Tibial artery (tissue), 4 donors: Measurements from ENCODE around the gene IGSF9.
A peak's percentile ranks its signal among the peaks of the same experiment; 100 is the strongest.

Experiments
- DNase-seq, 2 donors: peaks; one replicate each; pipeline ENCODE4 v3.0.0-alpha.2; 2019
- H3K27ac ChIP-seq, 2 donors: fragments of 200-600 bp; sonication (generic) in 1 of 2; 1 replicate in 1 of 2; 2 replicates in 1 of 2; pipeline ENCODE4 v1.5.1; 2018 to 2019; ENCODE audit warnings: mild to moderate bottlenecking in 1 of 2
- H3K27me3 ChIP-seq, 2 donors: fragments of 200-600 bp; sonication (generic) in 1 of 2; one replicate each; pipeline versions ENCODE4 v1.5.1 to v1.6.0; 2016 to 2019
- H3K36me3 ChIP-seq, 3 donors: fragments of 200-600 bp; sonication (generic) in 2 of 3; one replicate each; pipeline ENCODE4 v1.5.1; 2016 to 2019; ENCODE audit warnings: mild to moderate bottlenecking in 2 of 3
- H3K4me1 ChIP-seq, 4 donors: fragments of 200-600 bp; sonication (generic) in 2 of 4; 1 replicate in 3 of 4; 2 replicates in 1 of 4; pipeline ENCODE4 v1.5.1; 2016 to 2019
- H3K4me3 ChIP-seq, 2 donors: fragments of 200-600 bp; sonication (generic) in 1 of 2; 1 replicate in 1 of 2; 2 replicates in 1 of 2; pipeline ENCODE4 v1.5.1; 2018 to 2019; ENCODE audit warnings: mild to moderate bottlenecking in 2 of 2
- H3K9me3 ChIP-seq, 3 donors: fragments of 200-600 bp; sonication (generic) in 1 of 3; one replicate each; pipeline ENCODE4 v1.5.1; 2016 to 2019
- intact Hi-C: fragments of 100-400 bp; cut with DNase I; formaldehyde crosslinking; loops from one replicate; pipeline ENCODE4 v1.15.0; 2023; ENCODE audit warnings: low total_unique reads
- TF ChIP-seq, protein P1 (sequence below), 2 experiments: fragments of 200-600 bp in 1 of 2; fragments of 450-650 bp in 1 of 2; IDR thresholded peaks; one replicate each; pipeline ENCODE4 v1.5.1; 2017 to 2019; ENCODE audit warnings: antibody characterized with exemption in 2 of 2, mild to moderate bottlenecking in 1 of 2, moderate library complexity in 1 of 2

The IGSF9 gene

DNA sequence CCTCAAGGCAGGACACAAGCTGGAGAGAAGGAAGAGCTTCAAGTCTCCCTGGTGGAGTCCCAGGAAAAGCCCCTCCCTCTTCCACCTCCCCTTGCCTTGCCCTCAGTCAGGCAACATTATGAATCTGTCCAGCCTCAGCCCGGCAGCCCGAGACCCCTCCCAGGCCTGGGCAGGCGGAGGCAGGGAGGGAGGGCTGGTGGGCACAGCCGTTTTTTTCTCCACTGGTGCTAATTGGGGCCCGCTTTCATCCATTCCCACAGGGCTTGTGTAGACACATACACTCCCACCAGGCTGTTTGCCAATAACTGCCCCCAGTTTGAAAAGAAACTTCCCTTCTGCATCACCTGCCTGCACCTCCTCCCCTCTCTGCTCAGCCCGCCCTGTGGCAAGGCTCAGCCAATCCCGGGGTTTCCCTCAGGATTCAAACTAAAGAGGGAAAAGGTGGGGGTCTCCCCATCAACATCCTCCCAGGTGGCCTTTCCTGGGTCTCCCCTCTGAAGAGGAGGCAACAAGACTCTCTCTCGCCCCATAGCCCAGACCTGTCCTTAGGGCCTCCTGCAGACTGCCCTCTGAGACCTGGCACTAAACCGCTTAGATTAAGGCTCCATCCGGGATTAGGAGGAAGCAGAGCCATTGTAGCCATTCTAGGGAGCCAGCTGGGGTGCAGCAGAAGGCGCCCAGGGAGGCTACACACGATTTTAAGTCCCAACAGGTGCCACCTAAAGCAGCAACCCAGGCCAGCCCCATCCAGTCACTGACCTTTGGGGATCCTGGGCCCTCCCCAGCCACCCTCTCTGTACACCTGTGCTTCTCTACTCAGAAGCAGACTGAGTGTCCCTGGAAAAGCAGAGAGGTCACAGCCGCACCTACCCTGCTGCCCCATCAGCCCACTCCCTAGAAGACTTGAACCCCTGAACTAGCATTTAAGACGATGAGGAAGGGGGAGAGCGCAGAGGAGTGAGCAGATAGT lies 3.5 kb downstream of the IGSF9 start:
- H3K27me3 ChIP-seq, result peaks cover 0 to 65% of the 10 kb centered on the region in 2 donors
- no peak overlapping the region for H3K27ac ChIP-seq
- peak in 1 of 2 donors; percentile 51 for DNase-seq
- no peak overlapping the region for H3K4me3 ChIP-seq
- intact Hi-C loops, result no loop called here
- no peaks in the 10 kb centered on the region for H3K36me3 ChIP-seq
- no peaks in the 10 kb centered on the region for H3K9me3 ChIP-seq
- peaks cover 0 to 16% (median 12%) of the 10 kb centered on the region in 4 donors for H3K4me1 ChIP-seq
- TF ChIP-seq, protein P1, sequence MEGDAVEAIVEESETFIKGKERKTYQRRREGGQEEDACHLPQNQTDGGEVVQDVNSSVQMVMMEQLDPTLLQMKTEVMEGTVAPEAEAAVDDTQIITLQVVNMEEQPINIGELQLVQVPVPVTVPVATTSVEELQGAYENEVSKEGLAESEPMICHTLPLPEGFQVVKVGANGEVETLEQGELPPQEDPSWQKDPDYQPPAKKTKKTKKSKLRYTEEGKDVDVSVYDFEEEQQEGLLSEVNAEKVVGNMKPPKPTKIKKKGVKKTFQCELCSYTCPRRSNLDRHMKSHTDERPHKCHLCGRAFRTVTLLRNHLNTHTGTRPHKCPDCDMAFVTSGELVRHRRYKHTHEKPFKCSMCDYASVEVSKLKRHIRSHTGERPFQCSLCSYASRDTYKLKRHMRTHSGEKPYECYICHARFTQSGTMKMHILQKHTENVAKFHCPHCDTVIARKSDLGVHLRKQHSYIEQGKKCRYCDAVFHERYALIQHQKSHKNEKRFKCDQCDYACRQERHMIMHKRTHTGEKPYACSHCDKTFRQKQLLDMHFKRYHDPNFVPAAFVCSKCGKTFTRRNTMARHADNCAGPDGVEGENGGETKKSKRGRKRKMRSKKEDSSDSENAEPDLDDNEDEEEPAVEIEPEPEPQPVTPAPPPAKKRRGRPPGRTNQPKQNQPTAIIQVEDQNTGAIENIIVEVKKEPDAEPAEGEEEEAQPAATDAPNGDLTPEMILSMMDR (IDR thresholded peaks at IDR 0.05), result no peak

DNA sequence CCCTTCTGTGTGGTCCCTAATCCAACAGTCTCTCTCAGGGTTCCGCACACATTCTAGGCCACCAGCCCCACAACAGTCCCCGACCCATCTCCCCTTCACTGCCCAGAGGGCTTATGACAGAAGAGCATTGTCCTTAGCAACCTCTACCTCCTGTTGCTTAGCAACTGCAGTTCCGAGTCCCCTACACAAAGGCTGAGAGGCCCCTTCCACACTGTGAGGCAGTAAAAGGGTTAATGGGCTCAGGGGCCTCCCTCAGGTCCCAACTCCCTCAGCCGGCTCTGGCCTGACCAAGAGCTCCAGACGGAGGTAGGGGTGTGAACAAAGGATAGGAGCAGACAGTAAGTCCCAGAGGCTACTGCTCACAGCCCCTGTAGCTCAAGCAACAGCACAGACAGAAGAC lies 4.3 kb downstream of the IGSF9 start:
- Histone ChIP-seq H3K4me1 (peaks cover 0 to 23% (median 15%) of the 10 kb centered on the region in 4 donors), H3K27ac (no peak overlapping the region), H3K36me3 (no peaks in the 10 kb centered on the region), H3K27me3 (peaks cover 0 to 69% of the 10 kb centered on the region in 2 donors), H3K9me3 (no peaks in the 10 kb centered on the region), H3K4me3 (no peak overlapping the region)
- TF ChIP-seq, protein P1 (IDR thresholded peaks at IDR 0.05), result no peak
- intact Hi-C loops, result no loop called here
- DNase-seq, result no peak

DNA sequence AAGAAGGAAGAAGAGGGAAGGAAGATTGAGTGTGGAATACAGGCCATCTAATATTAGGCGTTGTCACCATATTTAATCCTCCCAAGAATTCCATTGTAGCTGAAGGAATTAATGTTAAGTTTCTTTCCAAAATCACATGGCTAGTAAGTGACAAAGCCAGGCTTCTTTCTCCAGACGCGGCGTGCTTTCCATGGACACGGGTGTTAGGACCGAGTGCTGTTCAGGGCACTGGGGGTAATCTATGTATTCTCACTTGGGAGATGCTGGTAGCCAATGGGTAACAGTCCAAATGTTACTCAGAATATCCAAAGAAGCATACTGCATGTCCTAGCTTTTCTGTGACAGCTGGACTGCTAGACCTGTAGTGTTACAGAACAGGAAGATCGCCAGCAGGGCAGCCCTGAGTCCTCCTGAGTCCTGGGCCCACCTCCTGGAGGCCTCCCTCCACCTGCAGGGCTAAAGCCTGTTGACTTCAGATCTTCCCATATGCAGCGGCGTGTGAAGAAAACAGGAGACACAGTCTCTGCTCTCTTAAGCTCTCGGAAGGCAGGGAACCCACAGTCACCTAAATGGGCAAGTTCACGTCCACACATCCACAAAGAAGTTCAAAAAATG lies 5.3 kb downstream of the IGSF9 start:
- peaks cover 0 to 68% of the 10 kb centered on the region in 2 donors for H3K27me3 ChIP-seq
- no peaks in the 10 kb centered on the region for H3K36me3 ChIP-seq
- intact Hi-C loops, result no loop called here
- TF ChIP-seq, protein P1 (IDR thresholded peaks at IDR 0.05), result no peak
- DNase-seq, result no peak
- no peak overlapping the region for H3K4me3 ChIP-seq
- H3K9me3 ChIP-seq, result no peaks in the 10 kb centered on the region
- H3K4me1 ChIP-seq, result peaks cover 0 to 17% (median 6%) of the 10 kb centered on the region in 4 donors
- no peak overlapping the region for H3K27ac ChIP-seq

DNA sequence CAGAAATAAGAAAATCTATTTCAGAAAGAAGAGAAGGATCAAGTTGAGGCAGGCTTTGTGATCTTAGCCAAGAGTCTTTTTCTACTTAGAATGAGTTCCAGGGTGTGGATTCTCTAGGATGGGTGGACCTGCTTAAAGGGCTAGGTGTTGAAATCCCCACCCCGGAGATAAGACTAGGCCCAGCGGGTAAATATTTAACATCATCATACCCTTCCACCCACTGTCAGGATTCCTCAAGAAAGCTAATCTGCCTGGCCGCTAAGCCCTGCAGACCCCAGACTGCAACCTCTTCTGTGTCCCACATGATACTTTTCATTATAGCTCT lies 5.8 kb downstream of the IGSF9 start:
- Histone ChIP-seq H3K4me3 (no peak overlapping the region), H3K36me3 (no peaks in the 10 kb centered on the region), H3K27me3 (peaks cover 0 to 66% of the 10 kb centered on the region in 2 donors), H3K4me1 (peaks cover 0 to 12% (median 4%) of the 10 kb centered on the region in 4 donors), H3K9me3 (no peaks in the 10 kb centered on the region), H3K27ac (no peak overlapping the region)
- TF ChIP-seq, protein P1 (IDR thresholded peaks at IDR 0.05), result no peak
- DNase-seq, result no peak
- intact Hi-C loops, result loop anchor here (5.0 kb wide), 1 partner anchor 68 kb away; no protein-coding TSS in a partner anchor

DNA sequence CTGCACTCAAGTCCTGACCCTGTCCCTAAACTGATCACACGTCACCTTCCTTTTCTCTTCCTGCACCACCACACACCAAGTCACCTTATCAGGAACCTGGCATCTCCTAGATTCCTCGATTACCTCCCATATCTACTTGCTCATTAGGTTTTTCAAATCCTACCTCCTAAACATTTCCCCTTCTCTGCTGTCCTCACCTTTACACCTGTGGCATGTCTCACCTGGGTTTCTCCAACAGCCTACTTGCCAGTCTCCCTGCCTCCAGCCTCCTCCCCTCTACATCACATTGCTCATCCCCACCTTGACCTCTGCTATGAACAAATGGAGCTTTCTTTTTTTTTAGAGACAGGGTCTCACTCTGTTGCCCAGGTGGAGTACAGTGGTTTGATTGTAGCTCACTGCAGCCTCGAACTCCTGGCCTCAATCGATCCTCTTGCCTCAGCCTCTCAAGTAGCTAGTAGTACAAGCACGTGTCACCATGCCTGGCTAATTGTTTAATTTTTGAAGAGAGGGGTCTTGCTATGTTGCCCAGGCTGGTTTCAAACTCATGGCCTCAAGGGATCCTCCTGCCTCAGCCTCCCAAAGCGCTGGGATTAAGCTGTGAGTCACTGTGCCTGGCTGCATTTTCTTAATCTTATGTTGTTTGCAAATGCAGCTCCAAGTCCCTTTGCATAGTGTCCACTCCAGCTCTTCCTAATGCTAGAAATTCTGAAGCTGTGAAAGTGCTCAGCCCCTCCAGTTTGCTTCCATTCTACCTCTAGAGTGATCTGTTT lies 6.3 kb downstream of the IGSF9 start:
- Histone ChIP-seq H3K36me3 (no peaks in the 10 kb centered on the region), H3K4me3 (no peak overlapping the region), H3K27ac (no peak overlapping the region), H3K4me1 (peaks cover 0 to 10% (median 4%) of the 10 kb centered on the region in 4 donors), H3K9me3 (no peaks in the 10 kb centered on the region), H3K27me3 (peaks cover 0 to 62% of the 10 kb centered on the region in 2 donors)
- DNase-seq, result no peak
- TF ChIP-seq, protein P1 (IDR thresholded peaks at IDR 0.05), result no peak
- intact Hi-C loops, result loop anchor here (5.0 kb wide), 1 partner anchor 68 kb away; no protein-coding TSS in a partner anchor
